GM12878 (cell line): ENCODE data around the gene HCN4. TPM values are rescaled to one million over a fixed set of nuclear protein-coding genes. Genes with fewer than 3 reads are reported as not detected.
"Not testable (repeated sequence)": the region's sequence is repeated elsewhere in the genome, so short reads cannot be mapped to it uniquely, and the experiment has no call there.

Experiments used
- ATAC-seq: fragments of 200-7000 bp; cut with Tn5 transposase; 3 replicates; pipeline ENCODE4 v1.9.1; 2020; ENCODE audit warnings: mild to moderate bottlenecking, moderate library complexity
- BruUV-seq: library from RNA; stranded (reverse); fragments of 400-500 nt; replicated peaks from 2 replicates; lab custom pipeline; 2021; lab: Mats Ljungman, UMichigan
- CTCF ChIA-PET: fragments of 300-600 bp; sonication (Branson Sonifier 250); formaldehyde crosslinking; extraction: SDS; loops from one replicate; lab custom pipeline; 2021; ENCODE audit warnings: inconsistent platforms; lab: Yijun Ruan, JAX
- POLR2A ChIA-PET: fragments of 350-600 bp; formaldehyde crosslinking; extraction: SDS; loops from one replicate; lab custom pipeline; 2021; ENCODE audit warnings: inconsistent platforms; lab: Charles Lee
- RAD21 ChIA-PET: fragments of 300-600 bp; sonication (Branson Sonifier 250); formaldehyde crosslinking; loops from one replicate; lab custom pipeline; 2023; ENCODE audit warnings: antibody characterized with exemption; ENCODE audit not compliant: unreplicated experiment; lab: Charles Lee
- SMC1A ChIA-PET: fragments of 300-600 bp; sonication (Branson Sonifier 250); formaldehyde crosslinking; loops from one replicate; lab custom pipeline; 2023; ENCODE audit not compliant: unreplicated experiment, uncharacterized antibody; lab: Charles Lee
- DNase-seq: peaks from one replicate; pipeline ENCODE4 v3.0.0-alpha.2; 2011; ENCODE audit warnings: low read depth, low spot score
- FAIRE-seq: peaks from 3 replicates; lab custom pipeline; 2011; peaks lifted over from hg19 to GRCh38; lab: Jason Lieb, UNC
- H2AFZ ChIP-seq: 2 replicates; pipeline ENCODE4 v1.6.0; 2011; ENCODE audit warnings: low read depth, low read length, control low read depth; ENCODE audit not compliant: control insufficient read depth
- H3K27ac ChIP-seq: 2 replicates; pipeline ENCODE4 v1.5.1; 2011; ENCODE audit warnings: control low read depth; ENCODE audit not compliant: control insufficient read depth, insufficient read depth
- H3K27me3 ChIP-seq, 2 experiments: replicated peaks in 1 of 2; 2 replicates each; pipeline versions ENCODE4 v1.6.0 to v1.6.1; 2011; ENCODE audit warnings: low read length in 1 of 2; ENCODE audit not compliant: control insufficient read depth in 2 of 2, insufficient read depth in 2 of 2
- H3K36me3 ChIP-seq, 2 experiments: 2 replicates each; pipeline ENCODE4 v1.5.1; 2011; ENCODE audit warnings: low read length in 1 of 2; ENCODE audit not compliant: control insufficient read depth in 2 of 2, insufficient read depth in 2 of 2
- H3K4me1 ChIP-seq: 2 replicates; pipeline ENCODE4 v1.6.1; 2011; ENCODE audit warnings: mild to moderate bottlenecking, low read length, moderate library complexity, mixed read lengths; ENCODE audit not compliant: control insufficient read depth, insufficient read depth
- H3K4me2 ChIP-seq: 2 replicates; pipeline ENCODE4 v1.6.0; 2011; ENCODE audit warnings: control low read depth; ENCODE audit not compliant: control insufficient read depth, insufficient read depth
- H3K4me3 ChIP-seq: fragments of 200-600 bp; sonication (generic); 2 replicates; pipeline ENCODE4 v1.5.1; 2016
- H3K79me2 ChIP-seq: 2 replicates; pipeline ENCODE4 v1.6.0; 2011; ENCODE audit warnings: low read length; ENCODE audit not compliant: control insufficient read depth, insufficient read depth
- H3K9ac ChIP-seq: 2 replicates; pipeline ENCODE4 v1.8.0; 2011; ENCODE audit warnings: low read length, control low read depth, mixed read lengths; ENCODE audit not compliant: control insufficient read depth, insufficient read depth
- H3K9me3 ChIP-seq: replicated peaks from 3 replicates; pipeline ENCODE4 v1.5.1; 2011; ENCODE audit warnings: mild to moderate bottlenecking, low read length; ENCODE audit not compliant: control insufficient read depth, insufficient read depth
- H4K20me1 ChIP-seq: 2 replicates; pipeline ENCODE4 v1.6.0; 2011; ENCODE audit not compliant: control insufficient read depth, insufficient read depth
- BACH1 ChIP-seq: fragments of 450-650 bp; IDR thresholded peaks from 2 replicates; pipeline ENCODE4 v1.6.1; 2017; ENCODE audit warnings: mild to moderate bottlenecking, borderline replicate concordance
- FOXK2 ChIP-seq: fragments of 450-650 bp; IDR thresholded peaks from 2 replicates; pipeline ENCODE4 v1.6.1; 2017; ENCODE audit warnings: mild to moderate bottlenecking, moderate library complexity
- HDAC2 ChIP-seq: fragments of 200-600 bp; sonication (generic); IDR thresholded peaks from 2 replicates; pipeline ENCODE4 v1.6.1; 2017
- JUND ChIP-seq: IDR thresholded peaks from 2 replicates; pipeline ENCODE4 v1.6.1; 2012; ENCODE audit warnings: low read depth, mild to moderate bottlenecking, low read length, improper control_type of control experiment, moderate library complexity
- MAX ChIP-seq: IDR thresholded peaks from 2 replicates; pipeline ENCODE4 v1.6.1; 2012; ENCODE audit warnings: low read depth, low read length, improper control_type of control experiment
- MLLT1 ChIP-seq: fragments of 450-650 bp; IDR thresholded peaks from 2 replicates; pipeline ENCODE4 v1.6.1; 2016; ENCODE audit warnings: mild to moderate bottlenecking
- NBN ChIP-seq: fragments of 450-650 bp; IDR thresholded peaks from 2 replicates; pipeline ENCODE4 v1.6.1; 2016
- NR2F1 ChIP-seq: fragments of 450-650 bp; conservative IDR thresholded peaks from 2 replicates; pipeline ENCODE4 v1.6.1; 2017; ENCODE audit warnings: mild to moderate bottlenecking
- RB1 ChIP-seq: fragments of 450-650 bp; formaldehyde crosslinking; IDR thresholded peaks from 2 replicates; pipeline ENCODE4 v1.6.1; 2017; ENCODE audit warnings: mild to moderate bottlenecking, borderline replicate concordance
- RCOR1 ChIP-seq: conservative IDR thresholded peaks from 2 replicates; pipeline ENCODE4 v1.6.1; 2012; ENCODE audit warnings: low read depth, low read length, improper control_type of control experiment
- SREBF1 ChIP-seq: IDR thresholded peaks from 2 replicates; pipeline ENCODE4 v1.6.1; 2012; ENCODE audit warnings: mild to moderate bottlenecking, low read length
- STAT1 ChIP-seq: fragments of 450-650 bp; conservative IDR thresholded peaks from 2 replicates; pipeline ENCODE4 v1.6.1; 2014; ENCODE audit warnings: antibody characterized with exemption, mild to moderate bottlenecking
- SUZ12 ChIP-seq: fragments of 200-600 bp; sonication (generic); IDR thresholded peaks from one replicate; pipeline ENCODE4 v1.6.1; 2018; ENCODE audit warnings: antibody characterized with exemption, mild to moderate bottlenecking; ENCODE audit not compliant: unreplicated experiment
- ZBED1 ChIP-seq: IDR thresholded peaks from 2 replicates; pipeline ENCODE4 v1.6.1; 2016; ENCODE audit warnings: borderline replicate concordance
- WGBS: methylation state at CpG from one replicate; pipeline ENCODE4 v1.1.6; 2016; ENCODE audit warnings: low lambda C conversion rate; ENCODE audit not compliant: insufficient replicate concordance, insufficient coverage; ENCODE audit errors: missing lambda C conversion rate; 5-methylcytosine and 5-hydroxymethylcytosine counted together
- in situ Hi-C: fragments of 300-500 bp; cut with MboI; formaldehyde crosslinking; loops from 9 replicates; pipeline ENCODE4 v1.14.3; 2018; ENCODE audit warnings: mixed read lengths
- intact Hi-C: fragments of 100-400 bp; cut with micrococcal nuclease; formaldehyde crosslinking; loops from one replicate; pipeline ENCODE4 v1.14.2; 2022; ENCODE audit not compliant: unreplicated experiment
- polyA plus RNA-seq, 11 experiments: library from polyadenylated mRNA; depleted of rRNA in 4 of 11; unstranded in 6 of 11; stranded (reverse) in 5 of 11; fragments of >200 nt; fragmentation: Nextera tagmentation in 4 of 11; fragmentation: Illumina TruSeq in 1 of 11; extraction: Ambion mirVana in 4 of 11; extraction: Trizol in 1 of 11; gene quantifications; 1 replicate in 1 of 11; 2 replicates in 10 of 11; pipeline versions ENCODE4 v1.2.1 to v1.2.3, GENCODE V29; 2011 to 2016; ENCODE audit warnings: inconsistent platforms in 2 of 11, missing spikeins in 2 of 11, low read depth in 1 of 11
- total RNA-seq, 4 experiments: library from RNA; depleted of rRNA in 3 of 4; stranded (reverse); fragments of >200 nt in 3 of 4; fragmentation: Illumina TruSeq in 1 of 4; extraction: Trizol in 1 of 4; gene quantifications; 2 replicates each; pipeline versions ENCODE4 v1.2.1 to v1.2.3, GENCODE V29; 2013 to 2021
- TF ChIP-seq, protein P1 (sequence below): IDR thresholded peaks from 2 replicates; pipeline ENCODE4 v1.6.1; 2011; ENCODE audit warnings: borderline replicate concordance, low read depth, mild to moderate bottlenecking, moderate library complexity, mixed read lengths, low read length; ENCODE audit not compliant: insufficient read depth; ENCODE audit errors: extremely low read length
- TF ChIP-seq, protein P2 (sequence below): IDR thresholded peaks from 2 replicates; pipeline ENCODE4 v1.6.1; 2011; ENCODE audit warnings: borderline replicate concordance, low read depth, mild to moderate bottlenecking, moderate library complexity, low read length; ENCODE audit not compliant: insufficient read depth, poor library complexity, severe bottlenecking

HCN4 gene
- total and polyA plus RNA-seq, 10 of the 15 experiments (the other 5 are each of a cell fraction or from before 2014, with no cell fraction given), result 0.03 to 0.10 TPM; not detected in 8

GRCh38 chr15:73403171-73403570 is 34.4 kb upstream of the HCN4 start:
- RAD21 ChIA-PET, result no interaction called here
- Histone ChIP-seq H3K79me2 (no peaks in the 10 kb centered on the region), H2AFZ (no peak overlapping the region)
- TF ChIP-seq RB1 (no peak), RCOR1 (no peak), MLLT1 (no peak), SREBF1 (no peak), HDAC2 (no peak), FOXK2 (no peak), SUZ12 (no peak), STAT1 (no peak), JUND (no peak), NR2F1 (no peak), MAX (no peak), BACH1 (no peak), NBN (no peak), ZBED1 (no peak)
- TF ChIP-seq, protein P1, sequence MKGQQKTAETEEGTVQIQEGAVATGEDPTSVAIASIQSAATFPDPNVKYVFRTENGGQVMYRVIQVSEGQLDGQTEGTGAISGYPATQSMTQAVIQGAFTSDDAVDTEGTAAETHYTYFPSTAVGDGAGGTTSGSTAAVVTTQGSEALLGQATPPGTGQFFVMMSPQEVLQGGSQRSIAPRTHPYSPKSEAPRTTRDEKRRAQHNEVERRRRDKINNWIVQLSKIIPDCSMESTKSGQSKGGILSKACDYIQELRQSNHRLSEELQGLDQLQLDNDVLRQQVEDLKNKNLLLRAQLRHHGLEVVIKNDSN, result no peak
- TF ChIP-seq, protein P2, sequence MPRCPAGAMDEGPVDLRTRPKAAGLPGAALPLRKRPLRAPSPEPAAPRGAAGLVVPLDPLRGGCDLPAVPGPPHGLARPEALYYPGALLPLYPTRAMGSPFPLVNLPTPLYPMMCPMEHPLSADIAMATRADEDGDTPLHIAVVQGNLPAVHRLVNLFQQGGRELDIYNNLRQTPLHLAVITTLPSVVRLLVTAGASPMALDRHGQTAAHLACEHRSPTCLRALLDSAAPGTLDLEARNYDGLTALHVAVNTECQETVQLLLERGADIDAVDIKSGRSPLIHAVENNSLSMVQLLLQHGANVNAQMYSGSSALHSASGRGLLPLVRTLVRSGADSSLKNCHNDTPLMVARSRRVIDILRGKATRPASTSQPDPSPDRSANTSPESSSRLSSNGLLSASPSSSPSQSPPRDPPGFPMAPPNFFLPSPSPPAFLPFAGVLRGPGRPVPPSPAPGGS, result no peak
- TF ChIP-seq, all 136 proteins: peak for 0
- ChIA-PET CTCF (no interaction called here), SMC1A (no interaction called here), POLR2A (no interaction called here)
- intact Hi-C loops (no loop called here), in situ Hi-C loops (no loop called here)
- Histone ChIP-seq H3K27me3 (peaks cover 0 to 3% of the 10 kb centered on the region in 2 experiments; a peak in 2 of 4 replicates), H3K36me3 (no peaks in the 10 kb centered on the region), H3K4me1 (no peaks in the 10 kb centered on the region), H3K9ac (no peak overlapping the region), H3K27ac (no peak overlapping the region), H3K4me2 (no peak overlapping the region), H3K9me3 (no peaks in the 10 kb centered on the region), H4K20me1 (no peaks in the 10 kb centered on the region), H3K4me3 (no peak overlapping the region)
- no peak for ATAC-seq
- no peak for DNase-seq
- BruUV-seq, result no TSS peak
- no peak for FAIRE-seq

- H3K27ac ChIP-seq, RAD21 ChIA-PET, H3K4me1 ChIP-seq, intact Hi-C loops, BruUV-seq, FAIRE-seq, H3K4me2 ChIP-seq, H3K36me3 ChIP-seq, H2AFZ ChIP-seq, CTCF ChIA-PET, H3K9me3 ChIP-seq, POLR2A ChIA-PET, ATAC-seq, H3K27me3 ChIP-seq, DNase-seq, H3K9ac ChIP-seq, in situ Hi-C loops, H3K4me3 ChIP-seq, H3K79me2 ChIP-seq, SMC1A ChIA-PET, H4K20me1 ChIP-seq: not testable (repeated sequence)
- 5% methylated on average over 6 of the region's 6 CpGs for WGBS
Observed at GRCh38 chr15:73400222-73400621, 31.5 kb upstream of the HCN4 start.
